ENCODE results near the gene DDN. TPM values are rescaled to one million over a fixed set of nuclear protein-coding genes. Genes with fewer than 3 reads are reported as not detected.

Gene DDN
- total RNA-seq, 2 donors from 2014 or later: 0.17 to 0.21 TPM

GRCh38 chr12:49038291-49038955, 39.2 kb upstream of the DDN start:
- DNase-seq: no peak

GRCh38 chr12:49037947-49038237, 38.7 kb upstream of the DDN start:
- Histone ChIP-seq H3K9me3 (no peaks in the 10 kb centered on the region), H3K4me3 (no peak overlapping the region), H3K27ac (no peak overlapping the region), H3K36me3 (peaks cover 27% of the 10 kb centered on the region), H3K9ac (ENCODE audit: low read depth in 2 of 2, low read length in 2 of 2) (no peak overlapping the region), H3K27me3 (no peaks in the 10 kb centered on the region), H3K4me1 (no peaks in the 10 kb centered on the region)
- no peak for DNase-seq
- TF ChIP-seq CTCF (IDR thresholded peaks at IDR 0.05): no peak
- intact Hi-C loops (cut with DNase I): no loop called here

More at GRCh38 chr12:49038291-49038955, 39.2 kb upstream of the DDN start:
- Histone ChIP-seq H3K9me3 (no peaks in the 10 kb centered on the region), H3K4me3 (no peak overlapping the region), H3K36me3 (peaks cover 29% of the 10 kb centered on the region), H3K9ac (ENCODE audit: low read depth in 2 of 2, low read length in 2 of 2) (no peak overlapping the region), H3K4me1 (no peaks in the 10 kb centered on the region), H3K27ac (no peak overlapping the region), H3K27me3 (no peaks in the 10 kb centered on the region)
- intact Hi-C loops (cut with DNase I): no loop called here
- no peak for TF ChIP-seq CTCF (IDR thresholded peaks at IDR 0.05)

GRCh38 chr12:49037111-49037946, 38.2 kb upstream of the DDN start:
- no peak for TF ChIP-seq CTCF (IDR thresholded peaks at IDR 0.05)
- H3K27ac ChIP-seq: no peak overlapping the region
- no peak overlapping the region for H3K9ac ChIP-seq (ENCODE audit: low read depth in 2 of 2, low read length in 2 of 2)
- H3K36me3 ChIP-seq: peaks cover 23% of the 10 kb centered on the region
- intact Hi-C loops (cut with DNase I): no loop called here
- no peak for DNase-seq
- H3K27me3 ChIP-seq: no peaks in the 10 kb centered on the region
- H3K9me3 ChIP-seq: no peaks in the 10 kb centered on the region
- no peak overlapping the region for H3K4me3 ChIP-seq
- H3K4me1 ChIP-seq: no peaks in the 10 kb centered on the region

- Histone ChIP-seq H3K4me1 (no peaks in the 10 kb centered on the region), H3K9me3 (no peaks in the 10 kb centered on the region), H3K27ac (no peak overlapping the region), H3K27me3 (no peaks in the 10 kb centered on the region), H3K9ac (ENCODE audit: low read depth in 2 of 2, low read length in 2 of 2) (no peak overlapping the region), H3K4me3 (no peak overlapping the region), H3K36me3 (peaks cover 12% of the 10 kb centered on the region)
- no peak for TF ChIP-seq CTCF (IDR thresholded peaks at IDR 0.05)
- DNase-seq: no peak
- intact Hi-C loops (cut with DNase I): no loop called here
Measured at GRCh38 chr12:49036029-49036428, 36.9 kb upstream of the DDN start.

DNA sequence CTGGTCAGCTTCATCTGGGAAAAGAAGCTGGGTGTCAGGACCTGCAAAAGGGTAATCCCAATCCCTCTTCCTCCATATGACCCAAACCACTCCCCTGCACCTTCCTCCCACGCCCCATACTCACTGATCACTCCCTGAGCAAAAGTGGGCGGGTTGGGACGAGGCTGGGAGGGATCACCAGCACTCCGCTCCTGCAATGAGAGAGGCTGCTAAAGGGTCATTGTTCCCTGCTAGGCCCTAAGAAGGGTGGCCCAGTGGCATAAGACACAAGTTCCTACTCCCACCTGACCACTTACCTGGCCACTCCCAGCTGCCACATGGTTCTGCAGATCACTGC, 35.1 kb upstream of the DDN start:
- no peak for TF ChIP-seq CTCF (IDR thresholded peaks at IDR 0.05)
- H3K27ac ChIP-seq: no peak overlapping the region
- no peaks in the 10 kb centered on the region for H3K27me3 ChIP-seq
- H3K4me1 ChIP-seq: no peaks in the 10 kb centered on the region
- no peak overlapping the region for H3K9ac ChIP-seq (ENCODE audit: low read depth in 2 of 2, low read length in 2 of 2)
- H3K4me3 ChIP-seq: no peak overlapping the region
- no peak for DNase-seq
- intact Hi-C loops (cut with DNase I): no loop called here
- peaks cover 11% of the 10 kb centered on the region for H3K36me3 ChIP-seq
- no peaks in the 10 kb centered on the region for H3K9me3 ChIP-seq
